HL-60 (cell line): ENCODE measurements around the gene MYCN.
"Not testable (repeated sequence)": the region's sequence is repeated elsewhere in the genome, so short reads cannot be mapped to it uniquely, and the experiment has no call there.

ENCODE experiments used
- DNase-seq, 2 experiments: peaks; one replicate each; pipeline ENCODE4 v3.0.0-alpha.2; 2010 to 2020; ENCODE audit warnings: low read depth in 1 of 2, low spot score in 1 of 2
- H3K27ac ChIP-seq: fragments of 250-450 bp; sonication (Bioruptor Pico); replicated peaks from 2 replicates; pipeline ENCODE4 v1.5.1; 2020; ENCODE audit warnings: mild to moderate bottlenecking, moderate library complexity
- H3K27me3 ChIP-seq: fragments of 250-450 bp; sonication (Bioruptor Pico); 2 replicates; pipeline ENCODE4 v1.5.1; 2021; ENCODE audit warnings: mild to moderate bottlenecking, moderate library complexity; ENCODE audit not compliant: insufficient read depth, poor library complexity, severe bottlenecking
- H3K4me3 ChIP-seq: replicated peaks from 2 replicates; pipeline ENCODE4 v1.5.1; 2011; ENCODE audit warnings: mild to moderate bottlenecking, control low read depth, low read length; ENCODE audit not compliant: insufficient read depth
- GABPA ChIP-seq: IDR thresholded peaks from 2 replicates; pipeline ENCODE4 v1.6.1; 2012; ENCODE audit warnings: low read depth
- POLR2AphosphoS5 ChIP-seq: IDR thresholded peaks from 2 replicates; pipeline ENCODE4 v1.6.1; 2012; ENCODE audit warnings: low read depth
- SPI1 ChIP-seq: IDR thresholded peaks from 2 replicates; pipeline ENCODE4 v1.6.1; 2012; ENCODE audit warnings: low read depth, mild to moderate bottlenecking, borderline replicate concordance
- TF ChIP-seq, protein P1 (sequence below): IDR thresholded peaks from one replicate; pipeline ENCODE4 v1.5.1; 2011; ENCODE audit warnings: low read length, control low read depth, inconsistent platforms; ENCODE audit not compliant: insufficient read depth
- TF ChIP-seq, protein P2 (sequence below): IDR thresholded peaks from 2 replicates; pipeline ENCODE4 v1.6.1; 2012; ENCODE audit warnings: low read depth; ENCODE audit not compliant: insufficient replicate concordance

MYCN gene

DNA sequence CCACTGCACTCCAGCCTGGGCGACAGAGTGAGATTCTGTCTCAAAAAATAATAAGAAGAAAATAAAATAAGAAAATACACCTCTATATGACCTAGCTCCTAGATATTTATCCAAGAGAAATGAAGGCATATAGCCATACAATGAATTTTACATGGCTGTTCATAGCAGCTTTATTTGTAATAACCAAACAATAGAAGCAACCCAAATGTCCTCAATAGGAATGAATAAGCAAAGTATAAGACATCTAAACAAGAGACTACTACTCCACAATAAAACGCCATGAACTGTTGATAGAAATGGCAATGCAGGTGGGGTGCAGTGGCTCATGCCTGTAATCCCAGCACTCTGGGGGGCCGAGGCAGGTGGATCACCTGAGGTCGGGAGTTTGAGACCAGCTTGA is 31.2 kb upstream of the MYCN start:
- Histone ChIP-seq H3K4me3 (no peak overlapping the region), H3K27ac (no peak overlapping the region), H3K27me3 (no peaks in the 10 kb centered on the region)
- no peak for DNase-seq
- TF ChIP-seq POLR2AphosphoS5 (no peak), SPI1 (no peak), GABPA (no peak)
- TF ChIP-seq, protein P1, sequence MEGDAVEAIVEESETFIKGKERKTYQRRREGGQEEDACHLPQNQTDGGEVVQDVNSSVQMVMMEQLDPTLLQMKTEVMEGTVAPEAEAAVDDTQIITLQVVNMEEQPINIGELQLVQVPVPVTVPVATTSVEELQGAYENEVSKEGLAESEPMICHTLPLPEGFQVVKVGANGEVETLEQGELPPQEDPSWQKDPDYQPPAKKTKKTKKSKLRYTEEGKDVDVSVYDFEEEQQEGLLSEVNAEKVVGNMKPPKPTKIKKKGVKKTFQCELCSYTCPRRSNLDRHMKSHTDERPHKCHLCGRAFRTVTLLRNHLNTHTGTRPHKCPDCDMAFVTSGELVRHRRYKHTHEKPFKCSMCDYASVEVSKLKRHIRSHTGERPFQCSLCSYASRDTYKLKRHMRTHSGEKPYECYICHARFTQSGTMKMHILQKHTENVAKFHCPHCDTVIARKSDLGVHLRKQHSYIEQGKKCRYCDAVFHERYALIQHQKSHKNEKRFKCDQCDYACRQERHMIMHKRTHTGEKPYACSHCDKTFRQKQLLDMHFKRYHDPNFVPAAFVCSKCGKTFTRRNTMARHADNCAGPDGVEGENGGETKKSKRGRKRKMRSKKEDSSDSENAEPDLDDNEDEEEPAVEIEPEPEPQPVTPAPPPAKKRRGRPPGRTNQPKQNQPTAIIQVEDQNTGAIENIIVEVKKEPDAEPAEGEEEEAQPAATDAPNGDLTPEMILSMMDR = no peak
- TF ChIP-seq, protein P2, sequence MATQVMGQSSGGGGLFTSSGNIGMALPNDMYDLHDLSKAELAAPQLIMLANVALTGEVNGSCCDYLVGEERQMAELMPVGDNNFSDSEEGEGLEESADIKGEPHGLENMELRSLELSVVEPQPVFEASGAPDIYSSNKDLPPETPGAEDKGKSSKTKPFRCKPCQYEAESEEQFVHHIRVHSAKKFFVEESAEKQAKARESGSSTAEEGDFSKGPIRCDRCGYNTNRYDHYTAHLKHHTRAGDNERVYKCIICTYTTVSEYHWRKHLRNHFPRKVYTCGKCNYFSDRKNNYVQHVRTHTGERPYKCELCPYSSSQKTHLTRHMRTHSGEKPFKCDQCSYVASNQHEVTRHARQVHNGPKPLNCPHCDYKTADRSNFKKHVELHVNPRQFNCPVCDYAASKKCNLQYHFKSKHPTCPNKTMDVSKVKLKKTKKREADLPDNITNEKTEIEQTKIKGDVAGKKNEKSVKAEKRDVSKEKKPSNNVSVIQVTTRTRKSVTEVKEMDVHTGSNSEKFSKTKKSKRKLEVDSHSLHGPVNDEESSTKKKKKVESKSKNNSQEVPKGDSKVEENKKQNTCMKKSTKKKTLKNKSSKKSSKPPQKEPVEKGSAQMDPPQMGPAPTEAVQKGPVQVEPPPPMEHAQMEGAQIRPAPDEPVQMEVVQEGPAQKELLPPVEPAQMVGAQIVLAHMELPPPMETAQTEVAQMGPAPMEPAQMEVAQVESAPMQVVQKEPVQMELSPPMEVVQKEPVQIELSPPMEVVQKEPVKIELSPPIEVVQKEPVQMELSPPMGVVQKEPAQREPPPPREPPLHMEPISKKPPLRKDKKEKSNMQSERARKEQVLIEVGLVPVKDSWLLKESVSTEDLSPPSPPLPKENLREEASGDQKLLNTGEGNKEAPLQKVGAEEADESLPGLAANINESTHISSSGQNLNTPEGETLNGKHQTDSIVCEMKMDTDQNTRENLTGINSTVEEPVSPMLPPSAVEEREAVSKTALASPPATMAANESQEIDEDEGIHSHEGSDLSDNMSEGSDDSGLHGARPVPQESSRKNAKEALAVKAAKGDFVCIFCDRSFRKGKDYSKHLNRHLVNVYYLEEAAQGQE = no peak

DNA sequence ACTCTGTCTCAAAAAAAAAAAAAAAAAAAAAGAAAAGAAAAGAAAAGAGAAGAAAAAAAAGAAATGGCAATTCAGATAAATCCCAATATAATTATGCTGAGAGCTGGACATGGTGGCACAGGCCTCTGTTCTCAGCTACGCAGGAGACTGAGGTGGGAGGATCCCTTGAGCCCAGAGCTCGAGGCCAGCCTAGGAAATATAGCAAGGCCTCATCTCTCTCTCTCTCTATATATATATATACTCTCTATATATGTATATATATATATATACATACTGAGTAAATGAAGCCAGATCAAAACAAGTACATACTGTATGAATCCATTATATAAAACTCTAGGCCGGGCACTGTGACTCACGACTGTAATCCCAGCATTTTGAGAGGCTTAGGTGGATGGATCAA is 30.6 kb upstream of the MYCN start:
- DNase-seq = no peak
- Histone ChIP-seq H3K4me3 (no peak overlapping the region), H3K27me3 (no peaks in the 10 kb centered on the region), H3K27ac (no peak overlapping the region)
- no peak for TF ChIP-seq SPI1
- TF ChIP-seq, protein P1 = no peak
- TF ChIP-seq, protein P2 = no peak
- TF ChIP-seq GABPA = no peak
- no peak for TF ChIP-seq POLR2AphosphoS5

DNA sequence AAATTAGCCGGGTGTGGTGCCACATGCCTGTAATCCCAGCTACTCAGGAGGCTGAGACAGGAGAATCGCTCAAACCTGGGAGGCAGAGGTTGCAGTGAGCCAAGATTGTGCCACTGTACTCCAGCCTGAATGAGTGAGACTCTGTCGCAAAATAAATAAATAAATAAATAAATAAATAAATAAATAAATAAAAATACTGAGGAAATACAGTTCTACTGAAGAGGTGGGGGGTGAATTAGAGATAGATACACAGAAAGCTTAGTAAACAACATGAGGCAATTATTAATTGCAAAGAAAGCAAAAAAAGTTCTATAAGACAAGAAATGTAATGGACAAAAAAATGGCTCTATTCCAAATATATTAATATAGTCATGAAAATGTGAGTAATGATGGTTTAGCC is 29.1 kb upstream of the MYCN start:
- not testable (repeated sequence) for H3K27me3 ChIP-seq, H3K27ac ChIP-seq, H3K4me3 ChIP-seq, DNase-seq

DNA sequence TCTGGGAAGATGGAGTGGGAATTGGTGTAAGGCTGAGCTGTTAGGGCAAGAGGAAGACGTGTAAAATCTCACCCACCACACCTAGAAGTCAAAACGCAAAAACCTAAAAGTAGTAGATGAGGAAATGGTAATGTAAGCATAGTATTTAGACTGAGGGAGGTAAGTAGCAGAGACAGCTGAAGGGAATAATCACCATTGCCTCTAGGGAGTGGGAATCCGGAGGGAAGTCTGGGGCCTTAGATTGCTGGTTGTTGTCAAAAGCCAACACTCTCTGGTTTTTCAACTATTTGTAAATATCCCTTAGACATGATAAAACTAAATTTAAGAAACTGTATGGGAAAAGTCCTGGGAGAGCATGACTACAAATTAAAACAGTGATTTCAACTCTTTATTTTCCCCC is 28.7 kb upstream of the MYCN start:
- DNase-seq = no peak
- Histone ChIP-seq H3K4me3 (no peak overlapping the region), H3K27me3 (no peaks in the 10 kb centered on the region), H3K27ac (no peak overlapping the region)
- TF ChIP-seq POLR2AphosphoS5 = no peak
- TF ChIP-seq, protein P1 = no peak
- no peak for TF ChIP-seq GABPA
